Stimulated activated naive CD4-positive, alpha-beta T cell (primary cell): Measurements from ENCODE around the gene SND1.

Experiments
- DNase-seq, 6 experiments: peaks; one replicate each; lab custom pipeline; 2025; lab: John Stamatoyannopoulos, UW

SND1 gene

GRCh38 chr7:128039544-128039953 lies 387.6 kb downstream of the SND1 start:
- no peak for DNase-seq

GRCh38 chr7:128040205-128040604 lies 388.2 kb downstream of the SND1 start:
- no peak for DNase-seq

GRCh38 chr7:128041203-128041602 lies 389.2 kb downstream of the SND1 start:
- no peak for DNase-seq

GRCh38 chr7:128042012-128042411 lies 390.0 kb downstream of the SND1 start:
- DNase-seq = no peak

GRCh38 chr7:128044064-128044463 lies 392.1 kb downstream of the SND1 start:
- DNase-seq = no peak

- no peak for DNase-seq
Measured at GRCh38 chr7:128045158-128045557, 393.2 kb downstream of the SND1 start.

GRCh38 chr7:128045766-128046165 lies 393.8 kb downstream of the SND1 start:
- DNase-seq = no peak

- no peak for DNase-seq
Measured at GRCh38 chr7:128052404-128052803, 400.4 kb downstream of the SND1 start.

- DNase-seq = peak in 3 of 6 experiments; percentile 21 to 40 (median 27)
Measured at GRCh38 chr7:128053023-128053422, 401.0 kb downstream of the SND1 start.

GRCh38 chr7:128053991-128054390 lies 402.0 kb downstream of the SND1 start:
- DNase-seq = no peak

- no peak for DNase-seq
Measured at GRCh38 chr7:128054511-128054910, 402.5 kb downstream of the SND1 start.

- DNase-seq = no peak
Measured at GRCh38 chr7:128055637-128056036, 403.6 kb downstream of the SND1 start.

- no peak for DNase-seq
Measured at GRCh38 chr7:128056901-128057300, 404.9 kb downstream of the SND1 start.

- peak in 1 of 6 experiments; percentile 12 for DNase-seq
Measured at GRCh38 chr7:128057909-128058308, 405.9 kb downstream of the SND1 start.

- DNase-seq = peak in 3 of 6 experiments; percentile 60 to 66 (median 64)
Measured at GRCh38 chr7:128059143-128059988, 407.4 kb downstream of the SND1 start.

GRCh38 chr7:128060018-128060417 lies 408.0 kb downstream of the SND1 start:
- DNase-seq = peak in 1 of 6 experiments; percentile 22

- DNase-seq = no peak
Measured at GRCh38 chr7:128063088-128063487, 411.1 kb downstream of the SND1 start.

- no peak for DNase-seq
Measured at GRCh38 chr7:128065872-128066271, 413.9 kb downstream of the SND1 start.

- DNase-seq = no peak
Measured at GRCh38 chr7:128066395-128066794, 414.4 kb downstream of the SND1 start.

- no peak for DNase-seq
Measured at GRCh38 chr7:128066858-128067257, 414.9 kb downstream of the SND1 start.

GRCh38 chr7:128067983-128068382 lies 416.0 kb downstream of the SND1 start:
- no peak for DNase-seq

GRCh38 chr7:128068785-128069184 lies 416.8 kb downstream of the SND1 start:
- no peak for DNase-seq

GRCh38 chr7:128069373-128070364 lies 417.7 kb downstream of the SND1 start:
- DNase-seq = no peak
